Keratinocyte (primary cell): ENCODE data around the gene MAST3. TPM values are rescaled to one million over a fixed set of nuclear protein-coding genes. Genes with fewer than 3 reads are reported as not detected.

Experiments used
- DNase-seq: peaks from one replicate; pipeline ENCODE4 v3.0.0-alpha.2; 2011; ENCODE audit warnings: low read depth, missing footprints, low spot score
- FAIRE-seq: peaks from 2 replicates; lab custom pipeline; 2011; peaks lifted over from hg19 to GRCh38; lab: Jason Lieb, UNC
- H2AFZ ChIP-seq: 2 replicates; pipeline ENCODE4 v1.6.0; 2012; ENCODE audit warnings: low read length, control low read depth, inconsistent platforms; ENCODE audit not compliant: control insufficient read depth
- H3K27ac ChIP-seq: 2 replicates; pipeline ENCODE4 v1.5.1; 2011; ENCODE audit warnings: low read length; ENCODE audit not compliant: control insufficient read depth, insufficient read depth
- H3K27me3 ChIP-seq: 3 replicates; pipeline ENCODE4 v1.6.0; 2011; ENCODE audit warnings: low read length; ENCODE audit not compliant: control insufficient read depth, insufficient read depth; ENCODE audit errors: extremely low read depth
- H3K36me3 ChIP-seq, 2 experiments: 2 replicates in 1 of 2; 3 replicates in 1 of 2; pipeline ENCODE4 v1.5.1; 2011; ENCODE audit warnings: low read length in 2 of 2, mild to moderate bottlenecking in 1 of 2; ENCODE audit not compliant: control insufficient read depth in 2 of 2, insufficient read depth in 2 of 2; ENCODE audit errors: extremely low read depth in 1 of 2
- H3K4me1 ChIP-seq: 3 replicates; pipeline ENCODE4 v1.5.1; 2011; ENCODE audit warnings: low read length; ENCODE audit not compliant: control insufficient read depth, insufficient read depth; ENCODE audit errors: extremely low read depth
- H3K4me2 ChIP-seq: 3 replicates; pipeline ENCODE4 v1.6.0; 2011; ENCODE audit warnings: low read depth, low read length; ENCODE audit not compliant: control insufficient read depth, insufficient read depth; ENCODE audit errors: extremely low read depth
- H3K4me3 ChIP-seq, 3 experiments: fragments of 200-600 bp in 1 of 3; sonication (generic) in 1 of 3; 2 replicates in 2 of 3; 3 replicates in 1 of 3; pipeline ENCODE4 v1.5.1; 2011 to 2016; ENCODE audit warnings: low read length in 3 of 3, mild to moderate bottlenecking in 3 of 3, control low read depth in 2 of 3, inconsistent platforms in 1 of 3, low read depth in 1 of 3, mixed read lengths in 1 of 3, mixed run types in 1 of 3, moderate library complexity in 1 of 3; ENCODE audit not compliant: control insufficient read depth in 2 of 3, insufficient read depth in 2 of 3; ENCODE audit errors: extremely low read depth in 1 of 3
- H3K79me2 ChIP-seq: 2 replicates; pipeline ENCODE4 v1.6.0; 2012; ENCODE audit warnings: low read length; ENCODE audit not compliant: control insufficient read depth, insufficient read depth
- H3K9ac ChIP-seq: 3 replicates; pipeline ENCODE4 v1.6.0; 2011; ENCODE audit warnings: low read length; ENCODE audit not compliant: control insufficient read depth, insufficient read depth; ENCODE audit errors: extremely low read depth
- H3K9me1 ChIP-seq: 3 replicates; pipeline ENCODE4 v1.6.0; 2011; ENCODE audit warnings: low read length; ENCODE audit not compliant: control insufficient read depth, insufficient read depth; ENCODE audit errors: extremely low read depth
- H3K9me3 ChIP-seq: 2 replicates; pipeline ENCODE4 v1.5.1; 2012; ENCODE audit warnings: low read depth, low read length; ENCODE audit not compliant: control insufficient read depth
- H4K20me1 ChIP-seq: 3 replicates; pipeline ENCODE4 v1.6.0; 2011; ENCODE audit warnings: low read length; ENCODE audit not compliant: control insufficient read depth, insufficient read depth; ENCODE audit errors: extremely low read depth
- CTCF ChIP-seq, 3 experiments: IDR thresholded peaks in 1 of 3; conservative IDR thresholded peaks in 1 of 3; optimal IDR thresholded peaks in 1 of 3; 2 replicates in 2 of 3; 3 replicates in 1 of 3; pipeline versions ENCODE3 to v1.5.1; 2011; ENCODE audit warnings: low read length in 3 of 3, mild to moderate bottlenecking in 3 of 3, moderate library complexity in 2 of 3, control low read depth in 1 of 3, inconsistent platforms in 1 of 3; ENCODE audit not compliant: insufficient read depth in 2 of 3; ENCODE audit errors: extremely low read depth in 1 of 3
- EZH2 ChIP-seq: IDR thresholded peaks from one replicate; pipeline ENCODE4 v1.6.1; 2012; ENCODE audit warnings: inconsistent platforms, mild to moderate bottlenecking, low read length, moderate library complexity
- dilution Hi-C: fragments of 300-500 bp; cut with MboI; formaldehyde crosslinking; loops from one replicate; pipeline ENCODE4 v1.7.0; 2020; ENCODE audit warnings: low sequenced_read_pairs; ENCODE audit not compliant: extremely low pct_ligation_motif_present
- polyA plus RNA-seq, 5 experiments: library from polyadenylated mRNA; depleted of rRNA in 3 of 5; stranded (reverse) in 3 of 5; stranded (forward) in 1 of 5; unstranded in 1 of 5; fragments of >200 nt; gene quantifications; 1 replicate in 1 of 5; 2 replicates in 3 of 5; 3 replicates in 1 of 5; pipeline versions ENCODE4 v1.2.1 to v1.2.3, GENCODE V29; 2011 to 2012; ENCODE audit warnings: missing spikeins in 2 of 5, low read depth in 1 of 5, low replicate concordance in 1 of 5

MAST3 gene
- polyA plus RNA-seq, 1 donor (not counting 4 experiments of a cell fraction or from before 2014, with no cell fraction given): 0.73 TPM

DNA sequence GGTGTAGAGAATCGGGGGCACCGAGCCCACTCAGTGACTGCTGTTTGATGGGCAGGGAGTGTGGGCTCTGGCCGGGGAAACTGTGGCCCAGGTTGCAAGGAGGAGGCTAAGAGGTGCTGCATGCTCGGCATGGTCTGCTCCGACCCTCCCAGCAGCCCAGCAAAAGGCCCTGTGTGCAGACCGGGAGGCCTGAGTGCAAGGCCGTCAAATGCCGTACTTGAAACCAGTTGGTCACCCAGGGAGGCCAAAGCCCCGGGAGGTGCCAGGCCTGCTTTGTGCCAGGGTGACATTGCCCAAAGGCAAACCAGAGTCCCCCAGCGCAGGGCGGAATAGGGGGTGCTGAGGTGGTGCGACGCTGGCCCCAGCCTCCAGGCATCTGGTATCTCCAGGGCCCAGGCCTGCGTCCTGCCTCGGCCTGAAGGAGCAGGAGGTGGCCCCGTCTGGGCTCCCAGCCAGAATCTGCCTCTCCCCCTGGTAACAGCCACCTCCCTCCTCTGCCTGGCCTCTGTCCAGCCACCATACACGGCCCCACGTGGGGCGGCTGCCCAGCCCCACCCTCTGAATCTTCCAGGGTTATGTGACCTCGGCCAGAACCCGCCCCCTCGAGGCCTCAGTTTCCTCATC, 59.4 kb downstream of the MAST3 start:
- no peaks in the 10 kb centered on the region for H4K20me1 ChIP-seq
- no peak for DNase-seq
- H3K9me1 ChIP-seq: no peaks in the 10 kb centered on the region
- no peaks in the 10 kb centered on the region for H3K27me3 ChIP-seq
- H3K36me3 ChIP-seq: peaks cover 4 to 7% of the 10 kb centered on the region in 2 experiments
- H3K4me1 ChIP-seq: peaks cover 35% of the 10 kb centered on the region
- peak overlapping the region in 1 of 3 experiments; percentile 4 for H3K4me3 ChIP-seq
- no peaks in the 10 kb centered on the region for H3K9me3 ChIP-seq
- H3K4me2 ChIP-seq: peak overlapping the region; percentile 66
- peak overlapping the region; percentile 20 for H3K9ac ChIP-seq
- H3K27ac ChIP-seq: peak overlapping the region; percentile 53
- dilution Hi-C loops: no loop called here
- FAIRE-seq: peak; percentile 77
- H2AFZ ChIP-seq: no peak overlapping the region
- peaks cover 17% of the 10 kb centered on the region for H3K79me2 ChIP-seq
- no peak for TF ChIP-seq CTCF (optimal IDR thresholded peaks at IDR 0.05 in 1 of 3, IDR thresholded peaks at IDR 0.05 in 1 of 3, conservative IDR thresholded peaks at IDR 0.05 in 1 of 3; ENCODE audit: extremely low read depth in 1 of 3, insufficient read depth in 2 of 3, low read length in 3 of 3)
- TF ChIP-seq EZH2: no peak

DNA sequence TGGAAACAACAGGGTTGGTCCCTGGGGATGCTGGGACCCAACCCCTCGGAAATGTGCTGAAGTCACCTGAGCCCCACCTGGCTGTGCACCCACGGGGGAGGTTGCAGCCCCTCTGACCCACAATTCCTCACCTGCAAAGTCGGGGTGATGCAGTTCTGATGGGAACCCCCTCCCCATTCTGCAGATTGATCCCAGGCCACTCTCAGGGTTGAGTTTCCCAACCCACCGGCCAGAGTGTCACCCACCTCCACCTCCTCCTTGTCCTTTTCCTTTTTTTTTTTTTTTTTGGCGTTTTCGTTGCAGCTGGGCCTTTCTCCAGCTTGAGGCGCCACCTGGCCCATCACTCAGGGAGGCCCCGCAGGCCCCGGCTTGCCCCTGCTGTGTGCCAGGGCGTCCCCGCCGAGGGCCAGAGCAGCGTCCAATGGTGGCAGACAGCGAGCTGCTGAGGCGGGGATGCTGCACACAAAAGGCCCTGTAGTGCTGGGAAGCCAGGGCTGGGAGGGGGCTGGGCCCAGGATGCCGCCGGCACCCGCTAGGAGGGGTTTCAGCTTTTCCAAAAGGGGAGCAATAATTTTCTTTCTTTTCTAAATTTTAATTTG, 60.0 kb downstream of the MAST3 start:
- no peaks in the 10 kb centered on the region for H3K9me3 ChIP-seq
- peaks cover 8 to 11% of the 10 kb centered on the region in 2 experiments for H3K36me3 ChIP-seq
- H3K4me2 ChIP-seq: peak overlapping the region; percentile 66
- peak overlapping the region; percentile 20 for H3K9ac ChIP-seq
- no peaks in the 10 kb centered on the region for H3K27me3 ChIP-seq
- peak overlapping the region; percentile 53 for H3K27ac ChIP-seq
- DNase-seq (no peak), FAIRE-seq (no peak)
- H3K9me1 ChIP-seq: no peaks in the 10 kb centered on the region
- H3K79me2 ChIP-seq: peaks cover 17% of the 10 kb centered on the region
- no peaks in the 10 kb centered on the region for H4K20me1 ChIP-seq
- H3K4me1 ChIP-seq: peaks cover 34% of the 10 kb centered on the region
- no peak overlapping the region for H2AFZ ChIP-seq
- H3K4me3 ChIP-seq: peak overlapping the region in 2 of 3 experiments; percentile 4 to 18
- no peak for TF ChIP-seq CTCF (optimal IDR thresholded peaks at IDR 0.05 in 1 of 3, IDR thresholded peaks at IDR 0.05 in 1 of 3, conservative IDR thresholded peaks at IDR 0.05 in 1 of 3; ENCODE audit: extremely low read depth in 1 of 3, insufficient read depth in 2 of 3, low read length in 3 of 3)
- TF ChIP-seq EZH2: no peak
- dilution Hi-C loops: no loop called here
